GM19455 (cell line): ENCODE measurements around the gene GTF2A2.
"Not testable (repeated sequence)": the region's sequence is repeated elsewhere in the genome, so short reads cannot be mapped to it uniquely, and the experiment has no call there.

ENCODE experiments used
- ATAC-seq: cut with Tn5 transposase; IDR thresholded peaks from one replicate; pipeline ENCODE4 v1.9.1; 2021; ENCODE audit not compliant: unreplicated experiment

GTF2A2 gene

DNA sequence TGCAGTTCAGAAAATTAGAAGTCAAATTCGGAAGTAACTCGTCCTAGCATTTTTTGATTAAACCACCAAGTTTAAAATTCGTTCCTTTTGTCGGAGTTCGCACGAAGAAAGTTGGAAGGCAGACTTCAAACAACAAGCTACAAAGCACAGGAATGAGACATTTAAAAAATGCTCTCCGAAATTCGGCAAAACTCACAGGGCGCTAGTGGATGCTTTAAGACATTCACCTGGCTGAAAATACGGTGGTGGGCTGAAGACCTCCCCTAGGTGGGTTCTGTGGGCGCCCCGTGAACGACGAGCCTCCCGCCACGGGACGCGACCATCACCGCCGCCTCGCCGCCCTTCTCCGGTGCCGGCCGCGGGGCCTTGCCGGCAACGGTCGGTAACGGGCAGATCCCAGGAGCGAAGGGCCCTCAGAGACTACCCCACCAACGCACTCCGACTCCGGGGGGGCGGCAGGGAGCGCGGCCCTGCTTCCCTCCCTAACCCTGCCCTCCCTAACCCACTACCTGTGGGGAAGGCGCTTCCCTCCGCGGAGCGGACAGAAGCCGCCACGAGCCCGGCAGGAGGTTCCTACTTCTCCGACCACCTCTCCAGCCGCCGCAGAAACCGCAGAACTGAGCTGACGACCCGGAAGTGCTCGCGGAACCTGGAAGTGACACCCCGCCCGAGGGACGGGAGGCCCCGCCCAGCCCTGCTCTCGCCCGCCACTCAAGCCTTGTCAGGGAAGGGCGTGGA, at the start of gene GTF2A2:
Gene GTF2A2 (minus strand): TSS at position 619 of the 738 bp plus-strand sequence. CDS start 5,238 bp downstream, outside the sequence.
- peak; percentile 99 for ATAC-seq

DNA sequence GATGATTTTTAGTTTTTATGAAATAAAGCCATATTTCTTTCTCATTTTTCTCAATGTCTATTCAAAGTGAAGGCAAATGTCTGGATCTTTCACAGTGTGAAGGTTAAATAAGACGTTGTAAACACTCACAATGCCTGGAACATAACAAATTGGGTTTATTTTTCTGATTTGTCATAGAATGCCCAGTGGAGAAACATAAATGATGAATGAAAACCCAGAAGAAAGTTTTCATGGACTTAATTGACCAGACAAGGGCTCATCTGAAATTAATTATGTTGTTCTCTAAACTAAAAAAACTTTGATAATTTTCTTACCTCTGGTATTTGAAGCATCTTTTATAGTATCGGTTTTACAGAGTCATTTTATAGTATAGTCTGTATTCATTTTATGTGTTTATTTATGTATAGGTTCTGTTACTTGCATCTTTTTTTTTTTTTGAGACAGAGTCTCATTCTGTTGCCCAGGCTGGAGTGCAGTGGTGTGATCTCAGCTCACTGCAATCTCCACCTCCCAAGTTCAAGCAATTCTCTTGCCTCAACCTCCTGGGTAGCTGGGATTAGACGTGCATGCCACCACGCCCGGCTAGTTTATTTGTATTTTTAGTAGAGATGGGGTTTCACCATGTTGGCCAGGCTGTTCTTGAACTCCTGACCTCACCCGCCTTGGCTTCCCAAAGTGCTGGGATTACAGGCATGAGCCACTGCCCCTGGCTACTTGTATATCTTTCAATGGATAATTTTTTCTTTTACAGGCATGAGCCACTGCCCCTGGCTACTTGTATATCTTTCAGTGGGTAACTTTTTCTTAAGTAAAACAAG, 46.9 kb upstream of the GTF2A2 start:
- no peak for ATAC-seq

DNA sequence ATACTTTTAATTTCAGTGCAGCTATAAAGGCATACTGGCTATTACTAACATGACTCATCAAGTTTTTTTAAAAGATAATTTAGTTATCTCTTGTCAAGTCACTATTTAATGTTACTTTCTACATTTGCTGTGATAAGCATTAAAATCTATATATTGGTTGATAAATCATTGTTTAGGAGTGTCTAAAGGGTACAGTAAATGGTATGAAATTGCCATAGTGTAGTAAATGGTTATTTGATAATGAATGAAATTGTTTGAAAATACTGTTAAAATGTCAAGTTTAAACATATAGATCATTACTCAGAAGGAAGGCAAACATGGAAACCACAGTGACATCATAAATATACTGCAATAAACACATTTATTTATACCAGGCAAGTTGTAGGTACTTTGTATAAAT, 45.0 kb upstream of the GTF2A2 start:
- no peak for ATAC-seq

GRCh38 chr15:59701880-59702279, 44.6 kb upstream of the GTF2A2 start:
- no peak for ATAC-seq

DNA sequence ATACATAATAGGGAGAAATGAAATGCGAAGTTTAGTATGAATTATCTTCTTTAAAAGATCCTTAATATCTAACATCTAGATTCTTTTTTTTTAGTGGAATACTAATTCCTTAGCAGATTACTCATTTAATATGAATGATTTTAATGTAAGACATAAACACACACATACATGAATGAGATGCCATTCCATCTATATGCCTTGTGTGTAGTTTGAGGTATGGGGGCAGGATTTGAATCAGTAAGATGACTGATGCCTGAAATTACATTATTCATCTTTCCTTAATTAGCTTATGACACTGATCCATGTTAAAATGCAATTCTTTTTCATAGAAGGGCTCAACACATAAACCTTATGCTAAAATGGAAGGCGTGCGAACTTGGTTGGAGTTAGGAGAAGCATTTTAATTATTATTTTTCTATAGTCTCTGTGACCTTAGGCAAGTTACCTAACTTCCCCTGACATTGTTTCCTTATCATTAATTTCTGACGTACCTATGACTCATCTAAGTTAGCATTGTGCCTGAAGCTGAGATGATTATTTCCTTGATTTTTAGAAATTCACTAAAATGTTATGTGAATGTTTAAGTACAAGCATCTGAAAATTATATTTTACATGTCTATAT, 42.6 kb upstream of the GTF2A2 start:
- no peak for ATAC-seq

GRCh38 chr15:59698065-59698464, 40.8 kb upstream of the GTF2A2 start:
- ATAC-seq = not testable (repeated sequence)

- ATAC-seq = no peak
Measured at GRCh38 chr15:59696332-59696731, 39.0 kb upstream of the GTF2A2 start.

GRCh38 chr15:59694779-59695178, 37.5 kb upstream of the GTF2A2 start:
- no peak for ATAC-seq

GRCh38 chr15:59691194-59691805, 34.0 kb upstream of the GTF2A2 start:
- ATAC-seq = no peak

- no peak for ATAC-seq
Measured at GRCh38 chr15:59689626-59690236, 32.4 kb upstream of the GTF2A2 start.

GRCh38 chr15:59688782-59689625, 31.7 kb upstream of the GTF2A2 start, which contains the start of gene BNIP2:
TSS of gene BNIP2 (minus strand) at chr15:59689320. CDS start at chr15:59682457, 6,863 bp downstream.
- ATAC-seq = peak; percentile 79

- no peak for ATAC-seq
Measured at GRCh38 chr15:59688423-59688781, 31.1 kb upstream of the GTF2A2 start.

DNA sequence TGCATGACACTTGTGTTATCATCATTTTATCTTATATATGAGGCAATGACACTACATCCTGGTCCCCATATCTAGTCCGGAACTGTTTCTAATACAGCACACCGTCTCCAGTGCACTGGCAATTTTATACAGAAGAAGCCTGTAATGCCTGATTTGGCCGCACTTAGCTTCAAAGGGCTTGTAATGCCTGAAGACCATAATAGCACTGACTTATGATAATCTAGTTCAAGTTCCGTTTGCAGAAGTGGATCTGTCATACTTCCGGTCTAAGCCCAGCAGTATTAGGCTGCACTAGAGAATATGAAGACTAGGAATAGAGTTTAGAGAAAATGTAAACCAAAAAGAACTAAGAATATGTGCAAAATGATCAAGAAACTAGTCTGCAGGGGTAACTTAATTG, 30.5 kb upstream of the GTF2A2 start:
- ATAC-seq = no peak

DNA sequence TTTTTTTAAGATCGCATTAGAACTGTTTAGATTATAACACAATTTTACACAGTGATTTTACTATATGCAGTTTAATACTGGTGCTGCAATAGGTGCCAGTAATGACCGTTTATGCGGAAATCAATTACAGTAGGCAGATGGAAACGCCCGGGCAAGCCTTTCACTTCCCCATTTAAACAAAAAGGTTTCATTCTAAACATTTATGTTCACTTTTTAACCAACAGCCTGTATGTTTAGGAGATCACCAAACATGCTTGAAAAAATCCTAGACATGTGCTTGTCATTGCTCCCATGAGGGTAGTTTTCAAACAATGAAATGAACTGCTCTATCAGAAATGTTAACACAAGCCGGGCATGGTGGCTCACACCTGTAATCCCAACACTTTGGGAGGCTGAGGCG, 29.1 kb upstream of the GTF2A2 start:
- ATAC-seq = no peak

- no peak for ATAC-seq
Measured at GRCh38 chr15:59685737-59686297, 28.5 kb upstream of the GTF2A2 start.

- ATAC-seq = no peak
Measured at GRCh38 chr15:59680870-59681269, 23.6 kb upstream of the GTF2A2 start.

- ATAC-seq = no peak
Measured at GRCh38 chr15:59680346-59680745, 23.0 kb upstream of the GTF2A2 start.

DNA sequence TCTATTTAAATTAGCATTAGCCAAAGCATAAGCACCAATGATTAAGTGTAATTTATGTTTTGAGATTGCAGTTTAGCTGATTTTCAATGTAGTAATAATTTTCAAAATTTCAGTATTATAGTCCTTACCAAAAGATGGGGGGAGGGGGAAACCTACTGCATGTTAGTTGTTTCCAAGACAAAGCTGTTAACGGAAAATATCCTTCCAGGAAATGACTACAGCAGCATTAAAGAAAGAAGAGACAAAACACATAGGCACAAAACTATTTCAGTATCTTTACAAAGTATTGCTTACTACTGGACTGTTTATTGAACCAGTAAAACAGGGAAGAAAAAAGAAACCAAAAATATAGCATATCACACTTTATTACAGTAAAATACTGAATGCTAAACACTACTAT, 21.3 kb upstream of the GTF2A2 start:
- ATAC-seq = no peak

GRCh38 chr15:59678172-59678571, 20.9 kb upstream of the GTF2A2 start:
- no peak for ATAC-seq

DNA sequence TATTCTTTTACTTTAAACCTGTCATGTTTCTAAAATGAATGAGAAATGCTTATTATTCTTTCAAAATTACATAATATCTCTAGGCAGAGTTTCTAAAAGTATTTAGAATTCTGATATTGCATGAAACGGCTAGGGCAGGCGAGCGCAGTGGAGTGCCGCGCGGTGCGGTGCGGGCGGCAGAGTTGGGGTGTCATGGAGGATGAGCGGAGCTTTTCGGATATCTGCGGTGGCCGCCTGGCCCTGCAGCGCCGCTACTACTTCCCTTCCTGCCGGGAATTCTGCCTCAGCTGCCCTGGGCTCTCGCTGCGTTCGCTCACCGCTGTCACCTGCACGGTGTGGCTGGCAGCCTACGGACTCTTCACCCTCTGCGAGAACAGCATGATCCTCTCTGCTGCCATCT, 19.2 kb upstream of the GTF2A2 start:
- no peak for ATAC-seq
